Esophagus squamous epithelium (tissue), 5 donors: ENCODE data around the gene PRRT1. TPM values are rescaled to one million over a fixed set of nuclear protein-coding genes. Genes with fewer than 3 reads are reported as not detected.

ENCODE experiments used
- DNase-seq: peaks from one replicate; lab custom pipeline; 2025; lab: John Stamatoyannopoulos, UW
- H3K27ac ChIP-seq, 4 donors: fragments of 200-600 bp; sonication (generic); one replicate each; pipeline ENCODE4 v1.5.1; 2016 to 2019; ENCODE audit warnings: mild to moderate bottlenecking in 1 of 4
- H3K27me3 ChIP-seq, 4 donors: fragments of 200-600 bp; sonication (generic); 1 replicate in 3 of 4; 2 replicates in 1 of 4; pipeline versions ENCODE4 v1.5.1 to v1.6.0; 2017 to 2021; ENCODE audit warnings: antibody characterized with exemption in 1 of 4
- H3K36me3 ChIP-seq, 3 donors: fragments of 200-600 bp; sonication (generic); one replicate each; pipeline ENCODE4 v1.5.1; 2016 to 2019
- H3K4me1 ChIP-seq, 3 donors: fragments of 200-600 bp; sonication (generic); one replicate each; pipeline ENCODE4 v1.5.1; 2017 to 2019
- H3K4me3 ChIP-seq, 4 donors: fragments of 200-600 bp; sonication (generic); 1 replicate in 3 of 4; 2 replicates in 1 of 4; pipeline ENCODE4 v1.5.1; 2016 to 2019; ENCODE audit warnings: mild to moderate bottlenecking in 2 of 4, moderate library complexity in 1 of 4
- H3K9me3 ChIP-seq, 3 donors: fragments of 200-600 bp; sonication (generic); one replicate each; pipeline ENCODE4 v1.5.1; 2016 to 2019
- POLR2A ChIP-seq, 4 donors: fragments of 450-650 bp; IDR thresholded peaks; one replicate each; pipeline ENCODE4 v1.6.1; 2017; ENCODE audit warnings: antibody characterized with exemption in 4 of 4, mild to moderate bottlenecking in 4 of 4, moderate library complexity in 3 of 4
- WGBS, 2 donors: methylation state at CpG; one replicate each; pipeline ENCODE4 v1.1.5; 2018; 5-methylcytosine and 5-hydroxymethylcytosine counted together
- intact Hi-C: fragments of 100-400 bp; cut with DNase I; formaldehyde crosslinking; loops from one replicate; pipeline ENCODE4 v1.15.0; 2022
- total RNA-seq, 4 donors: library from RNA; depleted of rRNA; stranded (reverse); fragments of >200 nt; gene quantifications; one replicate each; pipeline ENCODE4 v1.1.0, GENCODE V29; 2016
- TF ChIP-seq, protein P1 (sequence below), 6 experiments: fragments of 450-650 bp in 4 of 6; fragments of 200-600 bp in 2 of 6; sonication (generic) in 2 of 6; IDR thresholded peaks; one replicate each; pipeline ENCODE4 v1.5.1; 2016 to 2019; ENCODE audit warnings: antibody characterized with exemption in 6 of 6, mild to moderate bottlenecking in 4 of 6, moderate library complexity in 4 of 6
- donor health status: DM: yes; HTN: yes; CAD: no.

The PRRT1 gene
- total RNA-seq, 4 donors from 2014 or later, result 0.35 to 0.87 (median 0.57) TPM; not detected in 1

- Histone ChIP-seq H3K4me3 (no peak overlapping the region), H3K4me1 (peaks cover 11 to 36% (median 13%) of the 10 kb centered on the region in 3 donors), H3K27me3 (no peaks in the 10 kb centered on the region), H3K9me3 (no peaks in the 10 kb centered on the region), H3K27ac (no peak overlapping the region), H3K36me3 (peaks cover 5 to 54% (median 30%) of the 10 kb centered on the region in 3 donors)
- WGBS, 2 donors, result 94% methylated on average over 5 of the region's 6 CpGs; no CpG with 5 or more reads in 1 of the 2 donors
- DNase-seq, result no peak
- TF ChIP-seq, protein P1, sequence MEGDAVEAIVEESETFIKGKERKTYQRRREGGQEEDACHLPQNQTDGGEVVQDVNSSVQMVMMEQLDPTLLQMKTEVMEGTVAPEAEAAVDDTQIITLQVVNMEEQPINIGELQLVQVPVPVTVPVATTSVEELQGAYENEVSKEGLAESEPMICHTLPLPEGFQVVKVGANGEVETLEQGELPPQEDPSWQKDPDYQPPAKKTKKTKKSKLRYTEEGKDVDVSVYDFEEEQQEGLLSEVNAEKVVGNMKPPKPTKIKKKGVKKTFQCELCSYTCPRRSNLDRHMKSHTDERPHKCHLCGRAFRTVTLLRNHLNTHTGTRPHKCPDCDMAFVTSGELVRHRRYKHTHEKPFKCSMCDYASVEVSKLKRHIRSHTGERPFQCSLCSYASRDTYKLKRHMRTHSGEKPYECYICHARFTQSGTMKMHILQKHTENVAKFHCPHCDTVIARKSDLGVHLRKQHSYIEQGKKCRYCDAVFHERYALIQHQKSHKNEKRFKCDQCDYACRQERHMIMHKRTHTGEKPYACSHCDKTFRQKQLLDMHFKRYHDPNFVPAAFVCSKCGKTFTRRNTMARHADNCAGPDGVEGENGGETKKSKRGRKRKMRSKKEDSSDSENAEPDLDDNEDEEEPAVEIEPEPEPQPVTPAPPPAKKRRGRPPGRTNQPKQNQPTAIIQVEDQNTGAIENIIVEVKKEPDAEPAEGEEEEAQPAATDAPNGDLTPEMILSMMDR (IDR thresholded peaks at IDR 0.05), result no peak
- no peak for TF ChIP-seq POLR2A (IDR thresholded peaks at IDR 0.05)
- intact Hi-C loops, result no loop called here
These were observed 19.5 kb upstream of the PRRT1 start for GRCh38 chr6:32171234-32171633.

DNA sequence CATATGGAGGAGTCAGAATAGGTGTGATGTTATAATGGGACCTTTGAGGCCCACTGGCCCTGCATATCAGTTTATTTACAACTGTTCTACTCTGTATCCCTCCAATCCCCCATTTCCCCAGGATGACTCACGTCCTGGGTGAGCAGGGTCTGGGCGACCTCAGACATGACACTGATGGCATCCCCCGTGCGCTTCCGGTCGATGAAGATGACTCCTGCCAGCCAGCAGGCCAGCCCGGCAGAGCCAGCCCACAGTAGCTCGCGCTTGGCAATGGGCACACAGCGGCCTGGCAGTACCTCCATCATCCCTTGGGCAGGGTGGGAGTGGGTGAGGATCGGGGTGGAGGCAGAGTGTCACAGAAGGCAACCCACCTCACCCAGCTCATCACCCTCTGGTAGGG, 18.6 kb upstream of the PRRT1 start:
- no peak overlapping the region for H3K4me3 ChIP-seq
- peaks cover 5 to 64% (median 30%) of the 10 kb centered on the region in 3 donors for H3K36me3 ChIP-seq
- H3K4me1 ChIP-seq, result peaks cover 5 to 30% (median 11%) of the 10 kb centered on the region in 3 donors
- TF ChIP-seq, protein P1 (IDR thresholded peaks at IDR 0.05), result no peak
- TF ChIP-seq POLR2A (IDR thresholded peaks at IDR 0.05), result no peak
- intact Hi-C loops, result no loop called here
- H3K27ac ChIP-seq, result no peak overlapping the region
- no peak for DNase-seq
- no peaks in the 10 kb centered on the region for H3K27me3 ChIP-seq
- 87 to 89% methylated on average over 5 to 7 of the region's 11 CpGs for WGBS, 2 donors
- no peaks in the 10 kb centered on the region for H3K9me3 ChIP-seq

- H3K27ac ChIP-seq, result peak overlapping the region in 1 of 4 donors; percentile 3
- peaks cover 5 to 77% (median 30%) of the 10 kb centered on the region in 3 donors for H3K36me3 ChIP-seq
These were observed 17.3 kb upstream of the PRRT1 start for GRCh38 chr6:32168807-32169591.

GRCh38 chr6:32168350-32168749, 16.6 kb upstream of the PRRT1 start:
- peaks cover 5 to 83% (median 30%) of the 10 kb centered on the region in 3 donors for H3K36me3 ChIP-seq

More at GRCh38 chr6:32168807-32169591, 17.3 kb upstream of the PRRT1 start:
- no peaks in the 10 kb centered on the region for H3K9me3 ChIP-seq
- H3K4me3 ChIP-seq, result no peak overlapping the region
- no peaks in the 10 kb centered on the region for H3K27me3 ChIP-seq
- intact Hi-C loops, result no loop called here
- peaks cover 0 to 17% (median 4%) of the 10 kb centered on the region in 3 donors for H3K4me1 ChIP-seq
- no peak for TF ChIP-seq POLR2A (IDR thresholded peaks at IDR 0.05)
- TF ChIP-seq, protein P1 (IDR thresholded peaks at IDR 0.05), result no peak
- no peak for DNase-seq
- WGBS, 2 donors, result 80 to 83% methylated on average over 7 to 11 of the region's 11 CpGs

More at GRCh38 chr6:32168350-32168749, 16.6 kb upstream of the PRRT1 start:
- H3K27ac ChIP-seq, result no peak overlapping the region
- no peak for DNase-seq
- H3K27me3 ChIP-seq, result no peaks in the 10 kb centered on the region
- H3K4me1 ChIP-seq, result peaks cover 0 to 12% (median 4%) of the 10 kb centered on the region in 3 donors
- no peak overlapping the region for H3K4me3 ChIP-seq
- intact Hi-C loops, result no loop called here
- no peaks in the 10 kb centered on the region for H3K9me3 ChIP-seq
- no peak for TF ChIP-seq POLR2A (IDR thresholded peaks at IDR 0.05)
- TF ChIP-seq, protein P1 (IDR thresholded peaks at IDR 0.05), result no peak
- 49 to 61% methylated on average over 2 of the region's 2 CpGs for WGBS, 2 donors
